Measurements from ENCODE around the gene RERE. TPM values are rescaled to one million over a fixed set of nuclear protein-coding genes. Genes with fewer than 3 reads are reported as not detected.
"Not testable (repeated sequence)": the region's sequence is repeated elsewhere in the genome, so short reads cannot be mapped to it uniquely, and the experiment has no call there.

RERE gene
- total and polyA plus RNA-seq, 4 donors, result 26.8 to 133 (median 82.7) TPM

DNA sequence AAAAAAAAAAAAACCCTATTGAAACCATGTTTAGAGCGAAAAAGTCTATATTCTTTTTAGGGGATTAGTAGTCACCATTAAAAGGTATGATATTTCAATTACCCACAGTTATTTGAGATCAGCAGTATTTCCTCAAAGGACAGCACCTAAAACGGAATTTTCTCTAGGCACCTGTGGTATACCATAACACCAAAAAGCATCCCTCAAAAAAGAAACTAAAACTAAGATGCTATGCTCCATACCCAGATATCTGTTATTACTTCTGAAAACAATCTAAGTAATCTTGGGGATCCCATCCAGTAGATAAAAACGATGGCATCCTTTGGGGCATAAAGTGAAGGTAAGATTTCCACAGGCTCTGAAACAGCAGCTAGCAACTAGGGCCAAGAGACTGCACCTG lies 89.0 kb downstream of the RERE start:
- H3K36me3 ChIP-seq (ENCODE audit: control insufficient read depth in 1 of 2, insufficient read depth in 2 of 2, low read length in 1 of 2), result no peaks in the 10 kb centered on the region
- no peak overlapping the region for H3K27ac ChIP-seq (ENCODE audit: low read depth in 1 of 2, low read length in 2 of 2)
- H3K9me3 ChIP-seq (ENCODE audit: control insufficient read depth, low read length), result peaks cover 1% of the 10 kb centered on the region
- intact Hi-C loops (cut with DNase I), result loop anchor here in 1 of 2 donors (5.0 to 10.0 kb wide), 2 partner anchors 54 to 166 kb away; no protein-coding TSS in a partner anchor
- no peak overlapping the region for H3K4me3 ChIP-seq (ENCODE audit: low read length in 2 of 2)
- H3K4me1 ChIP-seq (ENCODE audit: control insufficient read depth in 1 of 2, insufficient read depth in 2 of 2, low read length in 2 of 2), result no peaks in the 10 kb centered on the region
- DNase-seq, result no peak
- no peaks in the 10 kb centered on the region for H3K27me3 ChIP-seq (ENCODE audit: control insufficient read depth in 1 of 2, insufficient read depth in 2 of 2, low read length in 1 of 2)
- 76 to 81% methylated on average over 3 of the region's 3 CpGs for WGBS, 2 donors
- ATAC-seq (ENCODE audit: low FRiP score), result no peak

DNA sequence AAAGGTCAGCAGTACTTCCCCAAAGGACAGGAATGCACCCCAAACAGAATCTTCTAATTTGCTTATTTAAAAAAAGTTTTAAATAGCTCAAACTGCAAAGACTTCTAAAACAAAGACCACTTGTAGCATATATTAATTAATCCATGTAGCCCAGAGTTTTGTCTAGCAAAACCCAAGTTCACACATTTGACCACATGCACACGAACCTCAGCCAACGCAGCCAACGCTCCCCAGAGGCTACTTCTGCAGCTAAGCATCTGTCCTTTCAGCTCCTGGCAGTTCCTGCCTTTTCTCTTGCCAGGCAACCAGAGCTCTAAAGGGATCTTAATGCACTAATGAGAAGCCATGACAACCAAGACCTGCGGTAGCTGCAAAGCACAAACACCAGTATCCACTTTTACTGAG lies 89.6 kb downstream of the RERE start:
- Histone ChIP-seq H3K36me3 (ENCODE audit: control insufficient read depth in 1 of 2, insufficient read depth in 2 of 2, low read length in 1 of 2) (no peaks in the 10 kb centered on the region), H3K27me3 (ENCODE audit: control insufficient read depth in 1 of 2, insufficient read depth in 2 of 2, low read length in 1 of 2) (no peaks in the 10 kb centered on the region), H3K27ac (ENCODE audit: low read depth in 1 of 2, low read length in 2 of 2) (no peak overlapping the region), H3K9me3 (ENCODE audit: control insufficient read depth, low read length) (peaks cover 1% of the 10 kb centered on the region), H3K4me1 (ENCODE audit: control insufficient read depth in 1 of 2, insufficient read depth in 2 of 2, low read length in 2 of 2) (no peaks in the 10 kb centered on the region), H3K4me3 (ENCODE audit: low read length in 2 of 2) (no peak overlapping the region)
- ATAC-seq (ENCODE audit: low FRiP score) (no peak), DNase-seq (no peak)
- WGBS, 2 donors, result 11 to 15% methylated on average over 4 of the region's 4 CpGs
- intact Hi-C loops (cut with DNase I), result loop anchor here (2.0 to 10.0 kb wide), 3 partner anchors 53 to 166 kb away; no protein-coding TSS in a partner anchor

DNA sequence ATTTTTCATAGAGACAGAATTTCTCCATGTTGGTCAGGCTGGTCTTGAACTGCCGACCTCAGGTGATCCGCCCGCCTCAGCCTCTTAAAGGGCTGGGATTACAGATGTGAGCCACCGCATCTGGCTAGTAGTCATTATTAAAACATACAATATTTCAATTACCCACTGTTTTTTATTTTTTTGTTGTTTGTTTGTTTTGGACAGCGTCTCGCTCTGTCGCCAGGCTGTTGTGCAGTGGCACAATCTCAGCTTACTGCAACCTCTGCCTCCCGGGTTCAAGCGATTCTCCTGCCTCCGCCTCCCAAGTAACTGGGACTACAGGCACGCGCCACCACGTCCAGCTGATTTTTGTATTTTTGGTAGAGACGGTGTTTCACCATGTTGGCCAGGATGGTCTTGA lies 90.1 kb downstream of the RERE start:
- not testable (repeated sequence) for H3K4me3 ChIP-seq (ENCODE audit: low read length in 2 of 2); ATAC-seq (ENCODE audit: low FRiP score); H3K9me3 ChIP-seq (ENCODE audit: control insufficient read depth, low read length); H3K27me3 ChIP-seq (ENCODE audit: control insufficient read depth in 1 of 2, insufficient read depth in 2 of 2, low read length in 1 of 2); DNase-seq; H3K27ac ChIP-seq (ENCODE audit: low read depth in 1 of 2, low read length in 2 of 2); H3K36me3 ChIP-seq (ENCODE audit: control insufficient read depth in 1 of 2, insufficient read depth in 2 of 2, low read length in 1 of 2); H3K4me1 ChIP-seq (ENCODE audit: control insufficient read depth in 1 of 2, insufficient read depth in 2 of 2, low read length in 2 of 2)
- 96% methylated on average over 14 of the region's 14 CpGs for WGBS, 2 donors
- intact Hi-C loops (cut with DNase I), result loop anchor here (2.0 to 10.0 kb wide), 3 partner anchors 53 to 165 kb away; no protein-coding TSS in a partner anchor

DNA sequence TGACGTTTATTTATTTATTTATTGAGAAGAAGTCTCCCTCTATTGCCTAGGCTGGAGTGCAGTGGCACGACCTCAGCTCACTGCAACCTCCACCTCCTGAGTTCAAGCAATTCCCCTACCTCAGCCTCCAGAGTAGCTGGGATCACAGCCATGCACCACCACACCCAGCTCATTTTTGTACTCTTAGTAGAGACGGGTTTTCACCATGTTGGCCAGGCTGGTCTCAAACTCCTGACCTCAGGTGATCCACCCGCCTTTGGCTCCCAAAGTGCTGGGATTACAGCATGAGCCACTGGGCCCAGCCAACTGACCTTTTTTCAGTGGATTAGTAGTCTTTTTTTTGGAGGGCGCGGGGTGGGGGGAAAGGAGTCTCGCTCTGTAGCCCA lies 90.6 kb downstream of the RERE start:
- H3K27ac ChIP-seq (ENCODE audit: low read depth in 1 of 2, low read length in 2 of 2); DNase-seq; H3K9me3 ChIP-seq (ENCODE audit: control insufficient read depth, low read length); ATAC-seq (ENCODE audit: low FRiP score); H3K27me3 ChIP-seq (ENCODE audit: control insufficient read depth in 1 of 2, insufficient read depth in 2 of 2, low read length in 1 of 2); H3K4me1 ChIP-seq (ENCODE audit: control insufficient read depth in 1 of 2, insufficient read depth in 2 of 2, low read length in 2 of 2); H3K36me3 ChIP-seq (ENCODE audit: control insufficient read depth in 1 of 2, insufficient read depth in 2 of 2, low read length in 1 of 2); H3K4me3 ChIP-seq (ENCODE audit: low read length in 2 of 2): not testable (repeated sequence)
- intact Hi-C loops (cut with DNase I), result loop anchor here (2.0 to 10.0 kb wide), 3 partner anchors 52 to 164 kb away; no protein-coding TSS in a partner anchor
- 63% methylated on average over 7 of the region's 7 CpGs for WGBS, 2 donors

DNA sequence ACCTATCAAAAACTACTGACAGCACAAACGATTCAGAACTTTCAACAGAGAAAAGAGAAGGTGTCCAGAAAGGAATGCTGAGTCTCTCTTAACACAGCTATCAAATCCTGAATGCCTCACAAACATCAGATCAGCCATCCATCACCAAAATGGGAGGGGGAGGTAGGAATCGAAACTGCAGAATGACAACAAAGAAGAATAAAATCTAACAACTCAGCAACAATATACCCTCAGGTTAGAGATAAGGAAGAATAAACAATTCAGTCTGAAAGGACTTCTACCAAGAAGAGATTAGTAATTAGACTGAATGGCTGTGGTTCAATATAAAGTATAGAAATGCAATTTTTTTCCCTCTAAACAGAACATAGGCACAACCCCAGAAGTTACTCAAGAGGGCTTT lies 94.4 kb downstream of the RERE start:
- DNase-seq (no peak), ATAC-seq (ENCODE audit: low FRiP score) (no peak)
- intact Hi-C loops (cut with DNase I), result loop anchor here in 1 of 2 donors (10.0 kb wide), 1 partner anchor 48 kb away; no protein-coding TSS in a partner anchor
- WGBS, 2 donors, result 74 to 84% methylated on average over 2 of the region's 2 CpGs
- H3K9me3 ChIP-seq (ENCODE audit: control insufficient read depth, low read length), result no peaks in the 10 kb centered on the region
- H3K27ac ChIP-seq (ENCODE audit: low read depth in 1 of 2, low read length in 2 of 2), result no peak overlapping the region
- no peak overlapping the region for H3K4me3 ChIP-seq (ENCODE audit: low read length in 2 of 2)
- peaks cover 0 to 1% of the 10 kb centered on the region in 2 donors for H3K4me1 ChIP-seq (ENCODE audit: control insufficient read depth in 1 of 2, insufficient read depth in 2 of 2, low read length in 2 of 2)
- no peaks in the 10 kb centered on the region for H3K27me3 ChIP-seq (ENCODE audit: control insufficient read depth in 1 of 2, insufficient read depth in 2 of 2, low read length in 1 of 2)
- no peaks in the 10 kb centered on the region for H3K36me3 ChIP-seq (ENCODE audit: control insufficient read depth in 1 of 2, insufficient read depth in 2 of 2, low read length in 1 of 2)

DNA sequence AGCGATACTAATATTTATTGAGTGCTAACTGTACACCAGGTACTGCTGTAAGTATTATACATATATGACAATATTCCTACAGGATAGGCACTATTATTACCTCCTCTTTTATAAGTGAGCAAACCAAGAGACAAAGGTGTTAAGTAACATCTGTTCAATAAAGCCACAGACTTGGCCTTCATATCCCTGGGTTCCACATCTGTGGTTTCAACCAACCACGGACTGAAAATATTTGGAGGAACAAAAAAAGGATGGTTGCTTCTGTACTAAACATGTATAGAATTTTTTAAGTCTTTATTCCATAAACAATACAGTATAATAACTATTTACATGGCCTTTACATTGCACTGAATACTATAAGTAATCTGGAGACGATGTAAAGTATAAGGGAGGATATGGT lies 95.1 kb downstream of the RERE start:
- peaks cover 0 to 1% of the 10 kb centered on the region in 2 donors for H3K4me1 ChIP-seq (ENCODE audit: control insufficient read depth in 1 of 2, insufficient read depth in 2 of 2, low read length in 2 of 2)
- H3K9me3 ChIP-seq (ENCODE audit: control insufficient read depth, low read length), result no peaks in the 10 kb centered on the region
- DNase-seq (no peak), ATAC-seq (ENCODE audit: low FRiP score) (no peak)
- no peaks in the 10 kb centered on the region for H3K27me3 ChIP-seq (ENCODE audit: control insufficient read depth in 1 of 2, insufficient read depth in 2 of 2, low read length in 1 of 2)
- no peaks in the 10 kb centered on the region for H3K36me3 ChIP-seq (ENCODE audit: control insufficient read depth in 1 of 2, insufficient read depth in 2 of 2, low read length in 1 of 2)
- 94 to 96% methylated on average over 3 of the region's 3 CpGs for WGBS, 2 donors
- no peak overlapping the region for H3K4me3 ChIP-seq (ENCODE audit: low read length in 2 of 2)
- no peak overlapping the region for H3K27ac ChIP-seq (ENCODE audit: low read depth in 1 of 2, low read length in 2 of 2)
- intact Hi-C loops (cut with DNase I), result loop anchor here in 1 of 2 donors (10.0 kb wide), 1 partner anchor 48 kb away; no protein-coding TSS in a partner anchor

DNA sequence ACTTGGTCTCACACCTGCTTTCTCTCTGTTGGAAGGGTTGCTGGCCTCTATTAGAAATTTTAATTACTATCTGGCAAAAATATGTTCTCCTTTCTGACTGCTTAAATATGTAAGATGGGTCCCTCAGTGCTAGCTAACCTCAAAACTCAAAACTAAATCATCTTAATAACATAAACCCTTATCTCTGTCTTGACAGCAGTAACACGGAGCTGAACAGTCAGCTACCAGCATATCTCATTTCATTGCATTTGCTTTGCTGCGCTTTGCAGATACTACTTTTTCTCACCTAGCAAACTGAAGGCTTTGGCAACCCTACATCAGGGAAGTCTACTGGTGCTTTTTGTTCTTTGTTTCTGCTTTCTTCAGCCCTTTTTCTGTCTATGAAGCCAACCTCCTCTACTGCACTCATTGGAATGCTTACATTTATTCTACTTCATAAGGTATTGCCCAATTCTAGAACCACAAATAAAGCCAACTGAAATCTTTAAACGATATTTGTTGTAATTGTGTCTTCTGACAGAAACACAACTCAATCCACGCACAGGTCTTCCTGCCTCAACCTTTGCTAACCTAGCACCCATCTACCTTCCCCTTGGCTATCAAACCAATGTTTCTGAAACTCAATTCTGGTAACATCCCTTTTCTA lies 95.6 kb downstream of the RERE start:
- no peaks in the 10 kb centered on the region for H3K9me3 ChIP-seq (ENCODE audit: control insufficient read depth, low read length)
- DNase-seq (no peak), ATAC-seq (ENCODE audit: low FRiP score) (no peak)
- H3K27me3 ChIP-seq (ENCODE audit: control insufficient read depth in 1 of 2, insufficient read depth in 2 of 2, low read length in 1 of 2), result no peaks in the 10 kb centered on the region
- intact Hi-C loops (cut with DNase I), result loop anchor here in 1 of 2 donors (10.0 kb wide), 1 partner anchor 47 kb away; no protein-coding TSS in a partner anchor
- H3K27ac ChIP-seq (ENCODE audit: low read depth in 1 of 2, low read length in 2 of 2), result no peak overlapping the region
- no peak overlapping the region for H3K4me3 ChIP-seq (ENCODE audit: low read length in 2 of 2)
- peaks cover 0 to 1% of the 10 kb centered on the region in 2 donors for H3K4me1 ChIP-seq (ENCODE audit: control insufficient read depth in 1 of 2, insufficient read depth in 2 of 2, low read length in 2 of 2)
- H3K36me3 ChIP-seq (ENCODE audit: control insufficient read depth in 1 of 2, insufficient read depth in 2 of 2, low read length in 1 of 2), result no peaks in the 10 kb centered on the region
- WGBS, 2 donors, result 93 to 94% methylated on average over 4 of the region's 4 CpGs

DNA sequence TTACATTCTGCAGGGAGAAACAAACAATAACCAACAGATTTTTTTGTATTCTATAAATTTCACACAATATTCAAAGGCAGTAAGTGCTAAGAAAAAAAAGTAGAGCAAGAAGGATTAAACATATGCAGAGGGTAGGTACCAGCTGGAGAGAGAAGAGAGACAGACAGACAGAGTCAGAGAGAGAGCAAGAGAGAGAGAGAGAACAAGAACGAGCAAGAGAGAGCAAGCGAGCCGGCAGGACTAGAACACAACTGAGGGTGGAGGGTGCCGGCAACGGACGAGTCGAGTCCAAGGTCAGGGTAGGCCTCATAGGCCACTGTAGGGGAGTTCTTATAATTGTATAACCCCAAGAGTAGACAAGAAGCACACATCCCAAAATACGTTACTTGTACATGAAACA lies 97.1 kb downstream of the RERE start:
- intact Hi-C loops (cut with DNase I), result loop anchor here in 1 of 2 donors (10.0 kb wide), 1 partner anchor 46 kb away; no protein-coding TSS in a partner anchor

DNA sequence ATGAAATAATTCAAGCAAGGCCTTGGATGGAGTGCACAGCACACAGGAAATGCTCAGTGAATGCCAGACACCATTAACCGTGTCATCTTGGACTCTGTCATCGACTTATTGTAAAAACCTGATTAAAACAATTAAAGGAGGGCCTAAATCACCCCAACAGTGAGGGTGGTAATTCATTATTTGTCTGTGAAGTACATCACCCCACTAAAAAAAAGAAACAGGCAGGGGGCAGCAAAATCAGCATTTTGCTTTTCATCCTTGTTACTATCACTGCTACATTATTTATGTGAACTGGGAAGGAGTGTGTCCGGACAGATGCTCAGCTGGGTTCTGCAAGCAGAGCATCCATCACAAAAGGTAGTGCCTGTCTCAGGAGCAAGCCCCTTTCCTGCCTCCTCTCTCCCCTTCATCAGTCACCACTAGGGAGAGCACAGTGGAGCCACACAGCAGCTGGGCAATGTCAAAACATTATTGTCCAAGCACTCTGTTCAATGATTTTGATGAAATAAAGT lies 98.5 kb downstream of the RERE start:
- ATAC-seq (ENCODE audit: low FRiP score), result no peak
- no peak overlapping the region for H3K27ac ChIP-seq (ENCODE audit: low read depth in 1 of 2, low read length in 2 of 2)
- no peak overlapping the region for H3K4me3 ChIP-seq (ENCODE audit: low read length in 2 of 2)

More for the DNA sequence above, 97.1 kb downstream of the RERE start:
- Histone ChIP-seq H3K36me3 (ENCODE audit: control insufficient read depth in 1 of 2, insufficient read depth in 2 of 2, low read length in 1 of 2) (no peaks in the 10 kb centered on the region), H3K27ac (ENCODE audit: low read depth in 1 of 2, low read length in 2 of 2) (no peak overlapping the region), H3K9me3 (ENCODE audit: control insufficient read depth, low read length) (no peaks in the 10 kb centered on the region), H3K4me1 (ENCODE audit: control insufficient read depth in 1 of 2, insufficient read depth in 2 of 2, low read length in 2 of 2) (peaks cover 0 to 1% of the 10 kb centered on the region in 2 donors), H3K4me3 (ENCODE audit: low read length in 2 of 2) (no peak overlapping the region), H3K27me3 (ENCODE audit: control insufficient read depth in 1 of 2, insufficient read depth in 2 of 2, low read length in 1 of 2) (no peaks in the 10 kb centered on the region)
- 97 to 98% methylated on average over 8 of the region's 8 CpGs for WGBS, 2 donors
- ATAC-seq (ENCODE audit: low FRiP score) (no peak), DNase-seq (no peak)

More for the DNA sequence above, 98.5 kb downstream of the RERE start:
- DNase-seq, result no peak
- intact Hi-C loops (cut with DNase I), result no loop called here
- WGBS, 2 donors, result 63 to 66% methylated on average over 3 of the region's 3 CpGs
- Histone ChIP-seq H3K36me3 (ENCODE audit: control insufficient read depth in 1 of 2, insufficient read depth in 2 of 2, low read length in 1 of 2) (no peaks in the 10 kb centered on the region), H3K4me1 (ENCODE audit: control insufficient read depth in 1 of 2, insufficient read depth in 2 of 2, low read length in 2 of 2) (peaks cover 0 to 1% of the 10 kb centered on the region in 2 donors), H3K27me3 (ENCODE audit: control insufficient read depth in 1 of 2, insufficient read depth in 2 of 2, low read length in 1 of 2) (no peaks in the 10 kb centered on the region), H3K9me3 (ENCODE audit: control insufficient read depth, low read length) (no peaks in the 10 kb centered on the region)
